Measurements from ENCODE around the gene LVRN. TPM values are rescaled to one million over a fixed set of nuclear protein-coding genes. Genes with fewer than 3 reads are reported as not detected.
A peak's percentile ranks its signal among the peaks of the same experiment; 100 is the strongest.

The LVRN gene
- total RNA-seq, 1 donor from 2014 or later: not detected

DNA sequence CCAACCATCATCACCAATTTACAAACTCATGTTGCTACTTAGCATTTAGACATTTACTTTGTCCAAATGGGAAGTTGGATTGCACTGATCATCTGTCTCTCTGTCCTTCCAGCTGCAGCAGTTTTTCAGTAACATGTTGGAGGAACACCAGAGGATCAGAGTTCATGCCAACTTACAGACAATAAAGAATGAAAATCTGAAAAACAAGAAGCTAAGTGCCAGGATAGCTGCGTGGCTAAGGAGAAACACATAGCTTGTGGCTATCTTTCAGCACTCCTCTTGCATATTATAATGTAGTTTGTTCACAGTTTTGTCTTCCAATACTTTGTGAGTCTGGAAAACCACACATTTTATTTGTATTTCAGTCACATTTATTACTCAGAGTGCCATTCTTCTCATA, 63.6 kb downstream of the LVRN start:
- TF ChIP-seq, protein P1, sequence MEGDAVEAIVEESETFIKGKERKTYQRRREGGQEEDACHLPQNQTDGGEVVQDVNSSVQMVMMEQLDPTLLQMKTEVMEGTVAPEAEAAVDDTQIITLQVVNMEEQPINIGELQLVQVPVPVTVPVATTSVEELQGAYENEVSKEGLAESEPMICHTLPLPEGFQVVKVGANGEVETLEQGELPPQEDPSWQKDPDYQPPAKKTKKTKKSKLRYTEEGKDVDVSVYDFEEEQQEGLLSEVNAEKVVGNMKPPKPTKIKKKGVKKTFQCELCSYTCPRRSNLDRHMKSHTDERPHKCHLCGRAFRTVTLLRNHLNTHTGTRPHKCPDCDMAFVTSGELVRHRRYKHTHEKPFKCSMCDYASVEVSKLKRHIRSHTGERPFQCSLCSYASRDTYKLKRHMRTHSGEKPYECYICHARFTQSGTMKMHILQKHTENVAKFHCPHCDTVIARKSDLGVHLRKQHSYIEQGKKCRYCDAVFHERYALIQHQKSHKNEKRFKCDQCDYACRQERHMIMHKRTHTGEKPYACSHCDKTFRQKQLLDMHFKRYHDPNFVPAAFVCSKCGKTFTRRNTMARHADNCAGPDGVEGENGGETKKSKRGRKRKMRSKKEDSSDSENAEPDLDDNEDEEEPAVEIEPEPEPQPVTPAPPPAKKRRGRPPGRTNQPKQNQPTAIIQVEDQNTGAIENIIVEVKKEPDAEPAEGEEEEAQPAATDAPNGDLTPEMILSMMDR (IDR thresholded peaks at IDR 0.05; ENCODE audit: insufficient read depth, low read length, poor library complexity, severe bottlenecking): no peak
- H3K27me3 ChIP-seq (ENCODE audit: control insufficient read depth, insufficient read depth, low read length): no peaks in the 10 kb centered on the region
- H3K4me3 ChIP-seq (ENCODE audit: low read depth, low read length): no peak overlapping the region
- DNase-seq (ENCODE audit: low read depth): no peak
- no peaks in the 10 kb centered on the region for H3K36me3 ChIP-seq (ENCODE audit: control insufficient read depth, insufficient read depth, low read length)

DNA sequence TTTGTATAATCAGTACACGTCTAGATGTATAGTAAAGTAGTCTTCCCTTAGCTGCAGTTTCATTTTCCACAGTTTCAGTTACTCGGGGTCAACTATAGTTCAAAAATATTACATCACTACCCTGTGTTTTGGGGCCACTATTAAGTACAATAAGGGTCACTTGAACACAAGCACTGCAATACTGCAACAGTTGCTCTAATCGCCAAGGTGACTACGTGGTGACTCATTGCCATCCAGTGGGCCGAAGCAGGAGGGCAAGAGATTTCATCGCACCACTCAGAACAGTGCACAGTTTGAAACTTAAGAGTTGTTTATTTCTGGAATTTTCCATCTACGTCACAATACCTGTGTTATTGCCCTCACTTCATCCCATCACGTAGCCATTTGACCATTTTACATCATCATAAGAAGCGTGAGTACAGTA, 69.8 kb downstream of the LVRN start, which contains the start of gene ARL14EPL:
Gene ARL14EPL, plus strand, starts transcription at position 379 of the 424 bp plus-strand sequence. CDS start 18,994 bp downstream, outside the sequence.
- H3K4me3 ChIP-seq (ENCODE audit: low read depth, low read length): no peak within 1 kb of the TSS
- no peaks in the 10 kb centered on the region for H3K27me3 ChIP-seq (ENCODE audit: control insufficient read depth, insufficient read depth, low read length)
- peak; percentile 82 for DNase-seq (ENCODE audit: low read depth)
- TF ChIP-seq, protein P1 (IDR thresholded peaks at IDR 0.05; ENCODE audit: insufficient read depth, low read length, poor library complexity, severe bottlenecking): no peak
- no peaks in the 10 kb centered on the region for H3K36me3 ChIP-seq (ENCODE audit: control insufficient read depth, insufficient read depth, low read length)

DNA sequence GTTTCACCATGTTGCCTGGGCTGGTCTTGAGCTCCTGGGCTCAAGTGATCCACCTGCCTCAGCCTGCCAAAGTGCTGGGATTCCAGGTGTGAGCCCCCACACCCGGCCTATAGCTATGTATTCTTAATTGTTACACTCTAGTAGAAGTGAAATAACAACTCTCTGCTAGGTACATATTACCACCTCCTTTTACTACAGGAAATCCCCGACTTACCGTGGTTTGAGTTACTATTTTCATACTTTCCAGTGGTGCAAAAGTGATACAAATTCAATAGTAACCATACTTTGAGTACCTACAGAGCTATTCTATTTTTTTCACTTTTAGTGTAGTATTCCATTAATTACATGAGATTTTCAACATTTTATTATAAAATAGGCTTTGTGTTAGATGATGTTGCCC, 70.7 kb downstream of the LVRN start:
- TF ChIP-seq, protein P1 (IDR thresholded peaks at IDR 0.05; ENCODE audit: insufficient read depth, low read length, poor library complexity, severe bottlenecking): no peak
- no peak overlapping the region for H3K4me3 ChIP-seq (ENCODE audit: low read depth, low read length)

DNA sequence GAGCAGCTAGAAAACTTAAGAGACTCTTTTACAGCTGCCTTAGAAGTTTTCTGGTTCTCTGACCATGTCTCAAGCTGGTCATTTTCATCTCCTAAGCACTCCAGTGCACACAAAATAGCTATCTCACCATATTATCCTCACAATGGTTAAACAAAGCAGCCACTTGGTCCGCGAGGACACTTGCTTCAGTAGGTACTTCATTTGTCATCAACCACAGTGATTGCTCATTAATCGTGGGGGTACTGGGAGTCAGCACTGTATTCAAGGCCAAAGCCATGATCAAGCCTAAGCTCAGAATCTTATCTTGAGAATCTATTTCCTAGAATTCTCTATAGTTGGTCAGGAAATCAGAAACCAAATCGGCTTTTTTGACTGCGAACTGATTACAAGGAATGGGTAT, 72.8 kb downstream of the LVRN start:
- peak; percentile 70 for DNase-seq (ENCODE audit: low read depth)

More for the DNA sequence above, 70.7 kb downstream of the LVRN start:
- no peaks in the 10 kb centered on the region for H3K36me3 ChIP-seq (ENCODE audit: control insufficient read depth, insufficient read depth, low read length)
- no peaks in the 10 kb centered on the region for H3K27me3 ChIP-seq (ENCODE audit: control insufficient read depth, insufficient read depth, low read length)
- no peak for DNase-seq (ENCODE audit: low read depth)

DNA sequence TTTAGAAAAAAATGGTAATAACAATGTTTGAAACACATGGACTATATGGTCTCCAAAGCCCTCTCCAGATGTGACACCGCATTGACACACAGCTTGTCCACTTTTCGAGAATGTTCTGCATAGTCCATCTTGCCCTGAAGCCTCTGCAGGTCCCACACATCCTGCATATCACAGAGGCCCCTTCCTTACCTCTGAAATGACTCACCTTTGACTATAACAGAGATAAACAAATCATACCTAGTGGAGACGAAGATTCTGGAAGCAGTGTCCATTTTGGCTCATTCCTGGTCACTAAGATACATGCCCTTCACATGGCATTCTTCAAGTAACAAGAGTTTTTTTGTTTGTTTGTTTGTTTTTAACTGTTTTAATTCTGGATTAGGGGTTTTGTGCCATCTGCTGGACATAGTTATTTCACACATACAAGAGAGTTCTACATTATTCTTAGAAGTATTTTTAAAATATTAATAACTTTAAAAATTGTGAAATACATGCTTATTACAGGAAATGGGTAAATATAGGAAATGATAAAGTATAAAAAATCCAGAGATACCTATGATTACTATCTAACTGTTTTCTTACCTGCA, 75.1 kb downstream of the LVRN start:
- H3K4me3 ChIP-seq (ENCODE audit: low read depth, low read length): no peak overlapping the region
- TF ChIP-seq, protein P1 (IDR thresholded peaks at IDR 0.05; ENCODE audit: insufficient read depth, low read length, poor library complexity, severe bottlenecking): peak; percentile 10
- H3K36me3 ChIP-seq (ENCODE audit: control insufficient read depth, insufficient read depth, low read length): no peaks in the 10 kb centered on the region
- DNase-seq (ENCODE audit: low read depth): no peak
- no peaks in the 10 kb centered on the region for H3K27me3 ChIP-seq (ENCODE audit: control insufficient read depth, insufficient read depth, low read length)

More for the DNA sequence above, 72.8 kb downstream of the LVRN start:
- TF ChIP-seq, protein P1 (IDR thresholded peaks at IDR 0.05; ENCODE audit: insufficient read depth, low read length, poor library complexity, severe bottlenecking): no peak
- Histone ChIP-seq H3K36me3 (ENCODE audit: control insufficient read depth, insufficient read depth, low read length) (no peaks in the 10 kb centered on the region), H3K27me3 (ENCODE audit: control insufficient read depth, insufficient read depth, low read length) (no peaks in the 10 kb centered on the region), H3K4me3 (ENCODE audit: low read depth, low read length) (no peak overlapping the region)

DNA sequence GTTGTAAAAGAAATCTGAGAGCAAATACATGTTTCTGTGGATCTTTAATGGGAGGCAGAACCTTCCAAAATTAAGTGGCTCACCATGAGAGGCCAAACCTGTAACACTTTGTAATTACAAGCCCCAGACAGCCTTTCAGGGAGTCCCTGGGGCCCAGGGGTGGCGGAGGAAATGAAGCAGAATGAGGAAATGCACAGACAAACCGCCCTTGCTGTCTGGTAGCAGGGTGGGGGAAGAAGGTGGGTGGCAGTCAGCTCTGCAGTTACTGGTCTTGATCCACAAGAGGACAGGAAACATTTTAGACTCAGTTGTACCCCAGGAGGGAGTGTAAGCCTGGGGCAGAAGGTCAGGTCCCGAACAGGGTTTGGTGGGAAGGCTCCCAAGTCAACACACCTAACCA, 76.5 kb downstream of the LVRN start:
- no peak for DNase-seq (ENCODE audit: low read depth)
- H3K27me3 ChIP-seq (ENCODE audit: control insufficient read depth, insufficient read depth, low read length): no peaks in the 10 kb centered on the region
- H3K4me3 ChIP-seq (ENCODE audit: low read depth, low read length): no peak overlapping the region
- H3K36me3 ChIP-seq (ENCODE audit: control insufficient read depth, insufficient read depth, low read length): no peaks in the 10 kb centered on the region
- TF ChIP-seq, protein P1 (IDR thresholded peaks at IDR 0.05; ENCODE audit: insufficient read depth, low read length, poor library complexity, severe bottlenecking): no peak

Data from kidney epithelial cell (primary cell).